Measurements from ENCODE around the gene CYTH3.
"Not testable (repeated sequence)": the region's sequence is repeated elsewhere in the genome, so short reads cannot be mapped to it uniquely, and the experiment has no call there.

The CYTH3 gene

GRCh38 chr7:6151994-6152735, 120.3 kb downstream of the CYTH3 start:
- DNase-seq (ENCODE audit: low spot score) = no peak

- DNase-seq (ENCODE audit: low spot score) = not testable (repeated sequence)
These were observed 120.9 kb downstream of the CYTH3 start for GRCh38 chr7:6151527-6151926.

GRCh38 chr7:6149996-6150395, 122.4 kb downstream of the CYTH3 start:
- no peak for DNase-seq (ENCODE audit: low spot score)

- no peak for DNase-seq (ENCODE audit: low spot score)
These were observed 123.6 kb downstream of the CYTH3 start for GRCh38 chr7:6148724-6149360.

- no peak for DNase-seq (ENCODE audit: low spot score)
These were observed 124.8 kb downstream of the CYTH3 start for GRCh38 chr7:6147627-6148026.

GRCh38 chr7:6146666-6147065, 125.8 kb downstream of the CYTH3 start:
- no peak for DNase-seq (ENCODE audit: low spot score)

GRCh38 chr7:6143997-6144396, 128.4 kb downstream of the CYTH3 start:
- DNase-seq (ENCODE audit: low spot score) = no peak

- no peak for DNase-seq (ENCODE audit: low spot score)
These were observed 129.5 kb downstream of the CYTH3 start for GRCh38 chr7:6142871-6143380.

GRCh38 chr7:6139189-6139996, 133.0 kb downstream of the CYTH3 start:
- no peak for DNase-seq (ENCODE audit: low spot score)

GRCh38 chr7:6136475-6136874, 135.9 kb downstream of the CYTH3 start:
- no peak for DNase-seq (ENCODE audit: low spot score)

- no peak for DNase-seq (ENCODE audit: low spot score)
These were observed 139.2 kb downstream of the CYTH3 start for GRCh38 chr7:6133249-6133648.

- no peak for DNase-seq (ENCODE audit: low spot score)
These were observed 142.3 kb downstream of the CYTH3 start for GRCh38 chr7:6130007-6130587.

- no peak for DNase-seq (ENCODE audit: low spot score)
These were observed 144.2 kb downstream of the CYTH3 start for GRCh38 chr7:6128205-6128604.

- DNase-seq (ENCODE audit: low spot score) = no peak
These were observed 145.3 kb downstream of the CYTH3 start for GRCh38 chr7:6127110-6127490.

GRCh38 chr7:6123843-6124242, 148.6 kb downstream of the CYTH3 start:
- DNase-seq (ENCODE audit: low spot score) = no peak

GRCh38 chr7:6121141-6121540, 151.3 kb downstream of the CYTH3 start:
- no peak for DNase-seq (ENCODE audit: low spot score)

GRCh38 chr7:6117533-6117932, 154.9 kb downstream of the CYTH3 start:
- DNase-seq (ENCODE audit: low spot score) = no peak

GRCh38 chr7:6116211-6116610, 156.2 kb downstream of the CYTH3 start:
- DNase-seq (ENCODE audit: low spot score) = no peak
